ENCODE data around the gene ZNF526.
A peak's percentile ranks its signal among the peaks of the same experiment; 100 is the strongest.

DNA sequence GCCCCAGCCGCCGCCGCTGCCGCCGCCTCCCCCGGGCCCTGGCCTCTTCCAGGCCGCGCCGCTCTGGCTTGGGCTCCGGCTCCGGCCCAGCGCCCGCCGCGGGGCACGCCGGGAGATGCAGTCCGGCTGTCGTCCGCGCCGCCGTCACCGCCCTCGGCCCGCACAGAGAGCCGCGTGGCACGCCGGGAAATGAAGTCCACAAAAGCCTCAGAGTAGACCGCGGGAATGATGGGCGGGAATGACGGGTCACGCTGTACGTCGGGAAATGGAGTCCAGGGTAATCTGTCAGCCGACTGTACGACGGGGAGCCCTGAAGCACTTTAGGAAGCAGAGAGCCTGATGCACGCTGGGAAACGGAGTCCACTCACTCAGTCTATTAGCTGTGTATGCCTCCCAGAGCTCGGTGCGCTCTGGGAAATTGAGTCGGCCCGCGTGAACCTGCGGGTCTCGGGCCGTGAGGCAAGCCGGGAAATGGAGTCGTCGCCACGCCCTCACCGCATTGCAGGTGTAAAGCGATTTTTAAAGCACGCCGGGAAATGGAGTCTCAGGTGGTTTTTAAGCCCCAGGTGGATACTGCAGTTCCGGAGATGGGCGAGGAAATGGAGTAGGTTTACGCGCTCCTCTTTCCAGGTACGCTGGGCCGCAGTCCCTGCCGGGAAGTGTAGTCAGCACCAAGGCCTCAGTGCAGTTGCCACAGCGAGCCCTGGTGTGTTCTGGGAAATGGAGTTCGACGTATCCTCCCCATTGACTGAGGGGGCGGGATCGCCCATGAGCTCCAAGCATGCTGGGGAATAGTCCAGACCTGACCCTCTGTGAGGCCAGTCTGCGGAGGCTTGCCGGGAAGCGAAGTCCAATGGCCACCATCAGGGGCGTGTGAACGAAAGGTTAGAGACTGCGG is 22.6 kb downstream of the ZNF526 start, which contains the start of gene GSK3A:
- TF ChIP-seq CTCF (IDR thresholded peaks at IDR 0.05 in 8 of 11, conservative IDR thresholded peaks at IDR 0.05 in 3 of 11) (peak in 3 of 11 experiments; percentile 5 to 14 (median 14)), POLR2A (IDR thresholded peaks at IDR 0.05) (peak in 2 of 3 donors; percentile 64 to 87), POLR2AphosphoS5 (IDR thresholded peaks at IDR 0.05) (peak; percentile 89 to 97 (median 96))
